GM12875 (cell line): ENCODE data around the gene OR2AK2.

Experiments used
- H3K4me3 ChIP-seq: one replicate; pipeline ENCODE4 v1.5.1; 2011; ENCODE audit warnings: low read depth, low read length, control low read depth
- CTCF ChIP-seq: IDR thresholded peaks from 2 replicates; pipeline ENCODE4 v1.5.1; 2011; ENCODE audit warnings: low read depth, mild to moderate bottlenecking, control low read depth, inconsistent platforms, low read length, moderate library complexity, borderline replicate concordance; ENCODE audit not compliant: insufficient read depth

Gene OR2AK2

GRCh38 chr1:248015803-248016202 lies 50.8 kb downstream of the OR2AK2 start:
- no peak for TF ChIP-seq CTCF
- no peak overlapping the region for H3K4me3 ChIP-seq
